ENCODE data around the gene TMEM158. TPM values are rescaled to one million over a fixed set of nuclear protein-coding genes. Genes with fewer than 3 reads are reported as not detected.

TMEM158 gene
- total and polyA plus RNA-seq, 11 donors, result 0.31 to 3.3 (median 0.58) TPM

DNA sequence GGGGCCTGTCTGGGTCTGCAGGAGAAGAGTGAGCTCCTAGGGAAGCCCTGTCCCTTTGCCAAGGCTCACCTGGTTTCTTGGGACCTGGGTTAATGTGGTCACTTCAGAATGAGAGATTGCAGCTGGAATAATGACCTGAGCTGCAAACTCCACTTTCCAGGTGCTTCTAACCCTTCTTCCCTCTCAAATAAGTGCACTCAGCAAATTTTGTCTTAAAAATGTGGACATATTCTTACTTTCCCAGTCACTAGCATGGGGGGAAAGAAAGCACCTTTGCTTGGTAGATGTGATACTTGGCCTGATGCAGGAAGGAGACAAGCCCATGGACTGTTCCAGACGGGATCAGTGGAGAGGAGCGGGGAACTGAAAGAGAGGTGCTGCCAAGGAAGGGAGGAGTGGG lies 41.0 kb downstream of the TMEM158 start:
- TF ChIP-seq POLR2A (IDR thresholded peaks at IDR 0.05), result no peak
- no peak for TF ChIP-seq CTCF (IDR thresholded peaks at IDR 0.05)
- H3K4me3 ChIP-seq, result no peak overlapping the region
- 88 to 95% (median 93%) methylated on average over 2 of the region's 2 CpGs for WGBS, 4 donors
- H3K9me3 ChIP-seq, result no peaks in the 10 kb centered on the region
- ATAC-seq (no peak), DNase-seq (no peak)
- no peaks in the 10 kb centered on the region for H3K27me3 ChIP-seq
- no peaks in the 10 kb centered on the region for H3K4me1 ChIP-seq
- H3K36me3 ChIP-seq, result no peaks in the 10 kb centered on the region
- intact Hi-C loops (cut with DNase I), result no loop called here
- H3K27ac ChIP-seq, result no peak overlapping the region

DNA sequence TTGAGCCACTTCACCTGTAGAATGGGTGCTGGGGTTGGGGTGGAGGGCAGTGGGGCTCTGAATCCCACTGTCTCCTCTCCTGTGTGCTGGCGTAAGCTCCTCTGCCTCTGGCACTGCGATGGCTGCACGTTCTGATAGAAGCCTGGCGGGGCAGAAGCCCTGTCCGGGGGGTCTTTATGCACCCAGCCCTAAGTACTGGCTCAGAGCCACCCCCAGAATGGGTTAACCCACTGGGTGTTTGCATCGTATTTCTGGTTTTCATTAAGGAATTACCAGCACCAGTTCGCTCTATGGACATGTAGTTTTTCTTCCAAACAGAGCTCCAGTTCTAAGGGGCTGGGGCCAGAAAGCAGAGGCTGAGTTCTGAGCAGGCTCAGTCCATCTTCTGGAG lies 42.2 kb downstream of the TMEM158 start:
- WGBS, 4 donors, result 84 to 96% (median 91%) methylated on average over 4 to 7 of the region's 7 CpGs
- ATAC-seq (no peak), DNase-seq (no peak)
- no peak overlapping the region for H3K27ac ChIP-seq
- H3K36me3 ChIP-seq, result no peaks in the 10 kb centered on the region
- intact Hi-C loops (cut with DNase I), result no loop called here
- no peaks in the 10 kb centered on the region for H3K9me3 ChIP-seq
- H3K27me3 ChIP-seq, result no peaks in the 10 kb centered on the region
- TF ChIP-seq POLR2A (IDR thresholded peaks at IDR 0.05) (no peak), CTCF (IDR thresholded peaks at IDR 0.05) (no peak)
- H3K4me1 ChIP-seq, result no peaks in the 10 kb centered on the region
- H3K4me3 ChIP-seq, result no peak overlapping the region

DNA sequence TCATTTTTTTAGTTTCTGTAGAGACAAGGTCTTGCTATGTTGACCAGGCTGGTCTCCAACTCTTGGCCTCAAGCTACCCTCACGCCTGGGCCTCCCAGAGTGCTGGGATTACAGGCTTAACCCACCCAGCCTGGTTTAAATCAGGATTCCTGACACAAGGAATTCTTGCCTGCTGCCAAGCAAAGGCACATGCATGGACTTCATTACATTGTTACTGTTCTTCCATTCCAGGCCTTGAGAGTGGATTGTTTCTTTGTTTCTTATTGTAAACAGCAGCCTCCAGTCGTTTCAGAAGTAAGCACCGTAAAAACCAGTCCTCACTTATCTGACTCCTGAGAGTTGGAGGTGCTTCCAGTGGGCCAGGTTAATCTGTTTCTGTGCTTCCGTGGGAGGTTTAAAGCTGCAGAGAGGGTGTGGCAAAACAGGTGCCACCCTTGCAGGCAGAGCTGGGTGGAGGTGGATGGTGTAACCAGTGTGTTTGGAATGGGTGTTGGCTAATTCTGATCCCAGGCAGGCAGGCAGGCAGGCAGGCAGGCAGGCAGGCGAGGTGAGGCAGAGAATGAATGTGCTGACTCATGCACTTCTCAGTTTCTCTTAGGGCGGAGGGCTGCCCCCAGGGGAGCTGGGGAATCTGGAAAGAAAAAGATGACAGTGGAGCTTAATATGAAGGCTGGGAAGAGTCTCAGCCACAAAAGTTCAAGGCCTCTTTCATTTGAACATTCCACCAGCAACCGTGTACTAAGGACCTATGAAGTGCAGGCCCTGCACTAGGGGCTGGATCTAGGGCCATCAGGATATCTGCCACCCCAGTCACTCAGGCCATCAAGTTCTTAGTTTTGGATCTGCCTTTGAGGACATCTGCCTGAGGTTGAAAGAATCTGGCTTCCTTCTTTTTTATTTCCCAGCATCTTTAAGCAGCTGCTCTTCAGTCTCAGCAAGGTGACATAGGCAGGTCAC lies 42.9 kb downstream of the TMEM158 start:
- Histone ChIP-seq H3K27ac (peak overlapping the region in 1 of 12 donors; percentile 29), H3K4me3 (no peak overlapping the region), H3K4me1 (no peaks in the 10 kb centered on the region), H3K36me3 (no peaks in the 10 kb centered on the region), H3K9me3 (no peaks in the 10 kb centered on the region), H3K27me3 (no peaks in the 10 kb centered on the region)
- no peak for TF ChIP-seq POLR2A (IDR thresholded peaks at IDR 0.05)
- no peak for TF ChIP-seq CTCF (IDR thresholded peaks at IDR 0.05)
- DNase-seq (no peak), ATAC-seq (peak in 2 of 4 donors; percentile 32 to 56)
- intact Hi-C loops (cut with DNase I), result no loop called here
- WGBS, 4 donors, result 49 to 52% (median 51%) methylated on average over 7 of the region's 7 CpGs

DNA sequence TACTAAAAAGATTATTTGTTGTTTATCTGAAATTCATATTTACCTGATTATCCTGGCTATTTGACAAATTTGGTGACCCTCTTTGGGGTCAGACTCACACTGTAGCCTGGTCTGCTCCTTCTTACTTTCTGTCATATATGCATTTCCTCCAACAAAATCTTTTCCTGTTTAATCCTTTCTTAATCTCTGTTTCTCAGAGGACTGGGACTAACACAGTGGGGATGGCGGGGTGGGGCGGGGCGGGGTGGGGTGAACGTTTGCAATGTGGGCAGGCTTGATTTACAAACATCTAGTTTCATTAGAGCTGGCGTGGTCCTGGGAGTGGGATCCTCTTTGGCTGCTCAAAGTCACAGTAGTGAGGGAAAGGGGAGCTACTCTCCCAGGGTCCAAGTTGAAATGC lies 44.6 kb downstream of the TMEM158 start:
- 54 to 70% (median 69%) methylated on average over 5 of the region's 5 CpGs for WGBS, 4 donors
- Histone ChIP-seq H3K9me3 (no peaks in the 10 kb centered on the region), H3K4me1 (no peaks in the 10 kb centered on the region), H3K36me3 (no peaks in the 10 kb centered on the region), H3K27ac (no peak overlapping the region), H3K4me3 (no peak overlapping the region), H3K27me3 (no peaks in the 10 kb centered on the region)
- DNase-seq (no peak), ATAC-seq (no peak)
- intact Hi-C loops (cut with DNase I), result no loop called here
- TF ChIP-seq POLR2A (IDR thresholded peaks at IDR 0.05) (no peak), CTCF (IDR thresholded peaks at IDR 0.05) (no peak)

Measured in heart left ventricle (tissue), 16 donors.